Right atrium auricular region (tissue), 2 donors: ENCODE results near the gene MYH16. TPM values are rescaled to one million over a fixed set of nuclear protein-coding genes. Genes with fewer than 3 reads are reported as not detected.
"Not testable (repeated sequence)": the region's sequence is repeated elsewhere in the genome, so short reads cannot be mapped to it uniquely, and the experiment has no call there.

Source experiments
- DNase-seq: peaks from one replicate; pipeline ENCODE4 v3.0.0-alpha.2; 2019; ENCODE audit warnings: low spot score
- H3K27ac ChIP-seq, 2 donors: fragments of 200-600 bp; sonication (generic); 1 replicate in 1 of 2; 2 replicates in 1 of 2; pipeline ENCODE4 v1.5.1; 2016 to 2019
- H3K27me3 ChIP-seq, 2 donors: fragments of 200-600 bp; sonication (generic); one replicate each; pipeline versions ENCODE4 v1.5.1 to v1.6.0; 2017 to 2019
- H3K36me3 ChIP-seq: fragments of 200-600 bp; sonication (generic); one replicate; pipeline ENCODE4 v1.5.1; 2016
- H3K4me1 ChIP-seq, 2 donors: fragments of 200-600 bp; sonication (generic); one replicate each; pipeline versions ENCODE4 v1.5.1 to v1.6.0; 2017 to 2019
- H3K4me3 ChIP-seq, 2 donors: fragments of 200-600 bp; sonication (generic); 1 replicate in 1 of 2; 2 replicates in 1 of 2; pipeline ENCODE4 v1.5.1; 2017 to 2019; ENCODE audit warnings: mild to moderate bottlenecking in 1 of 2, moderate library complexity in 1 of 2
- H3K9me3 ChIP-seq, 2 donors: fragments of 200-600 bp; sonication (generic); one replicate each; pipeline ENCODE4 v1.5.1; 2019
- CTCF ChIP-seq, 2 donors: fragments of 200-600 bp; sonication (generic); IDR thresholded peaks; one replicate each; pipeline ENCODE4 v1.5.1; 2019; ENCODE audit warnings: antibody characterized with exemption in 2 of 2
- total RNA-seq, 2 donors: library from RNA; depleted of rRNA; stranded (reverse); fragments of >200 nt; gene quantifications; one replicate each; pipeline ENCODE4 v1.1.0, GENCODE V29; 2016

Gene MYH16
- total RNA-seq, 2 donors from 2014 or later, result not detected

DNA sequence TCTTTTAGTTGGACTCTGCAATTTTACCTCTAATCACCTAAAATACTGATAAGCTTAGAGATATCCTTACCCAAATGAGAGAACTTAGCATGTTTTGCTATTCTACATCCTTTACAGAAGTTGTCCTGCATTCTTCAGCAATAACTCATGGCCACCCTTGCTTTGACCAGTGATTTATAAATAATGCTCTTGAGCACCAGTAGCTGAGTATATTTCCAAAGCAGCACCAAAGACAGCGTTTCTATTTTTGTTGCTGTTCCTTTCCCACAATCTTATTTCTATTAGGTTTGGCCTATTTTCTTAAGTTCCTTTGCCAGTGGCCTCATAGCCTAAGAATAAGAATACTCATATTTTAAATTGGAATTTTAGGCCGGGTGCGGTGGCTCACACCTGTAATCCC, 68.0 kb downstream of the MYH16 start:
- Histone ChIP-seq H3K27me3 (no peaks in the 10 kb centered on the region), H3K4me3 (no peak overlapping the region), H3K9me3 (no peaks in the 10 kb centered on the region), H3K36me3 (peaks cover 77% of the 10 kb centered on the region), H3K27ac (no peak overlapping the region), H3K4me1 (no peaks in the 10 kb centered on the region)
- TF ChIP-seq CTCF (IDR thresholded peaks at IDR 0.05), result no peak
- no peak for DNase-seq

DNA sequence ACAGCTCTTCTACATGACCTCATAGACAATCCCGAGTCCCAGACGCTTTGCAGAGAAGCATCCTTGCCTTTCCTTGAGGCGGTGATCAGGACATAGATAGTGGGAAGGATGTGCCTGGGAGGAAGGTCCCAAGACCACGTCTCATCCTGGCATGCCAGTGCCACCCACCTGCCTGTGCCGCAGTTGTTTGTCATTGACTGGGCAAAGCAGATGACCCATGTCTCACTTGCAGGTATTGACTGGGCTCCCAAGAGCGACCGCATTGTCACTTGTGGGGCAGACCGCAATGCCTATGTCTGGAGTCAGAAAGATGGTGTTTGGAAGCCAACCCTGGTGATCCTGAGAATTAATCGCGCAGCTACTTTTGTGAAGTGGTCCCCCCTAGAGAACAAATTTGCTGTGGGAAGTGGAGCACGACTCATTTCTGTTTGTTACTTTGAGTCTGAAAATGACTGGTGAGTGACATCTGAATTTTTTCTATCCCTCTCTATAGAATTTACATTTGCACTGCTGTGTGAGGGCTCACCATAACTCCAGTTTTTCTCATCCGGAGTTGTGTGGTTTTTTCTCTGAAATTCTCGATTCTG, 71.5 kb downstream of the MYH16 start:
- Histone ChIP-seq H3K4me3 (no peak overlapping the region), H3K27ac (no peak overlapping the region), H3K9me3 (no peaks in the 10 kb centered on the region), H3K36me3 (peaks cover 78% of the 10 kb centered on the region), H3K4me1 (no peaks in the 10 kb centered on the region), H3K27me3 (no peaks in the 10 kb centered on the region)
- TF ChIP-seq CTCF (IDR thresholded peaks at IDR 0.05), result no peak
- no peak for DNase-seq

- not testable (repeated sequence) for DNase-seq, H3K27ac ChIP-seq, H3K27me3 ChIP-seq, H3K4me3 ChIP-seq, H3K9me3 ChIP-seq, H3K4me1 ChIP-seq
- H3K36me3 ChIP-seq, result peaks cover 89% of the 10 kb centered on the region
Observed at GRCh38 chr7:99350641-99351040, 78.0 kb downstream of the MYH16 start.

GRCh38 chr7:99352247-99352646, 79.6 kb downstream of the MYH16 start:
- Histone ChIP-seq H3K4me3 (no peak overlapping the region), H3K27ac (no peak overlapping the region), H3K4me1 (no peaks in the 10 kb centered on the region), H3K27me3 (no peaks in the 10 kb centered on the region), H3K9me3 (no peaks in the 10 kb centered on the region), H3K36me3 (peaks cover 89% of the 10 kb centered on the region)
- TF ChIP-seq CTCF (IDR thresholded peaks at IDR 0.05), result no peak
- DNase-seq, result no peak

DNA sequence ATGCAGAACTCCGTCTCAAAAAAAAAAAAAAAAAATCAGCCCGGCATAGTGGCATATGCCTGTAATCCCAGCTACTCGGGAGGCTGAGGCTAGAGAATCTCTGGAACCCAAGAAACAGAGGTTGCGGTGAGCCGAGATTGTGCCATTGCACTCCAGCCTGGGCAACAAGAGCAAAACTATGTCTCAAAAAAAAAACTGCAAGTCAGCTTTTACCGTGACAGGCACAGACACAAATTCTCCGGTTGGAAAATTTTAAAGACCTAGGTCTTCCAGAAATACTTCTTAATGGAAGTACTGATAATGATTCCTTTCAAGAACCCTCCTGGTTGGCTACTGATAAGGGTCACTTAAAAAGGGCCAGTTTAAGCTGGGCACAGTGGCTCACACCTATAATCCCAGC, 82.5 kb downstream of the MYH16 start:
- no peaks in the 10 kb centered on the region for H3K9me3 ChIP-seq
- DNase-seq, result no peak
- TF ChIP-seq CTCF (IDR thresholded peaks at IDR 0.05), result no peak
- H3K4me3 ChIP-seq, result no peak overlapping the region
- H3K27ac ChIP-seq, result no peak overlapping the region
- no peaks in the 10 kb centered on the region for H3K27me3 ChIP-seq
- peaks cover 93% of the 10 kb centered on the region for H3K36me3 ChIP-seq
- no peaks in the 10 kb centered on the region for H3K4me1 ChIP-seq

- Histone ChIP-seq H3K4me3 (no peak overlapping the region), H3K4me1 (no peaks in the 10 kb centered on the region), H3K36me3 (peaks cover 95% of the 10 kb centered on the region), H3K9me3 (no peaks in the 10 kb centered on the region), H3K27me3 (no peaks in the 10 kb centered on the region), H3K27ac (peak overlapping the region in 1 of 2 donors; percentile 9)
- no peak for DNase-seq
- TF ChIP-seq CTCF (IDR thresholded peaks at IDR 0.05), result no peak
Observed at GRCh38 chr7:99357701-99358490, 85.3 kb downstream of the MYH16 start.

GRCh38 chr7:99358521-99358920, 85.9 kb downstream of the MYH16 start:
- DNase-seq, H3K9me3 ChIP-seq, H3K4me1 ChIP-seq, H3K4me3 ChIP-seq, H3K27ac ChIP-seq, H3K27me3 ChIP-seq: not testable (repeated sequence)
- H3K36me3 ChIP-seq, result peaks cover 95% of the 10 kb centered on the region
